Adrenal gland (tissue), 5 donors: ENCODE measurements around the gene LRRC31.

Experiments used
- POLR2A ChIP-seq, 2 donors: fragments of 450-650 bp; IDR thresholded peaks; one replicate each; pipeline ENCODE4 v1.6.1; 2017; ENCODE audit warnings: antibody characterized with exemption in 2 of 2, mild to moderate bottlenecking in 2 of 2, moderate library complexity in 1 of 2
- TF ChIP-seq, protein P1 (sequence below), 6 experiments: fragments of 450-650 bp in 4 of 6; fragments of 200-600 bp in 2 of 6; sonication (generic) in 1 of 6; IDR thresholded peaks; 1 replicate in 5 of 6; 2 replicates in 1 of 6; pipeline versions ENCODE4 v1.5.1 to v1.8.0; 2016 to 2021; ENCODE audit warnings: antibody characterized with exemption in 6 of 6, mild to moderate bottlenecking in 2 of 6, moderate library complexity in 1 of 6
- donor health status: DM: no; HTN: no; CAD: no.

- TF ChIP-seq, protein P1, sequence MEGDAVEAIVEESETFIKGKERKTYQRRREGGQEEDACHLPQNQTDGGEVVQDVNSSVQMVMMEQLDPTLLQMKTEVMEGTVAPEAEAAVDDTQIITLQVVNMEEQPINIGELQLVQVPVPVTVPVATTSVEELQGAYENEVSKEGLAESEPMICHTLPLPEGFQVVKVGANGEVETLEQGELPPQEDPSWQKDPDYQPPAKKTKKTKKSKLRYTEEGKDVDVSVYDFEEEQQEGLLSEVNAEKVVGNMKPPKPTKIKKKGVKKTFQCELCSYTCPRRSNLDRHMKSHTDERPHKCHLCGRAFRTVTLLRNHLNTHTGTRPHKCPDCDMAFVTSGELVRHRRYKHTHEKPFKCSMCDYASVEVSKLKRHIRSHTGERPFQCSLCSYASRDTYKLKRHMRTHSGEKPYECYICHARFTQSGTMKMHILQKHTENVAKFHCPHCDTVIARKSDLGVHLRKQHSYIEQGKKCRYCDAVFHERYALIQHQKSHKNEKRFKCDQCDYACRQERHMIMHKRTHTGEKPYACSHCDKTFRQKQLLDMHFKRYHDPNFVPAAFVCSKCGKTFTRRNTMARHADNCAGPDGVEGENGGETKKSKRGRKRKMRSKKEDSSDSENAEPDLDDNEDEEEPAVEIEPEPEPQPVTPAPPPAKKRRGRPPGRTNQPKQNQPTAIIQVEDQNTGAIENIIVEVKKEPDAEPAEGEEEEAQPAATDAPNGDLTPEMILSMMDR (IDR thresholded peaks at IDR 0.05): no peak
- no peak for TF ChIP-seq POLR2A (IDR thresholded peaks at IDR 0.05)
Measured at GRCh38 chr3:169868369-169868768, 1.4 kb downstream of the LRRC31 start.
